Gastrocnemius medialis (tissue), 4 donors: ENCODE results near the gene DYNLL1.

Experiments
- CTCF ChIP-seq, 5 experiments: fragments of 450-650 bp in 3 of 5; fragments of 200-600 bp in 2 of 5; sonication (generic) in 2 of 5; IDR thresholded peaks in 4 of 5; conservative IDR thresholded peaks in 1 of 5; 1 replicate in 4 of 5; 2 replicates in 1 of 5; pipeline ENCODE4 v1.5.1; 2016 to 2019; ENCODE audit warnings: antibody characterized with exemption in 5 of 5, mild to moderate bottlenecking in 3 of 5, moderate library complexity in 3 of 5
- POLR2A ChIP-seq, 2 donors: fragments of 450-650 bp; IDR thresholded peaks; one replicate each; pipeline ENCODE4 v1.6.1; 2017; ENCODE audit warnings: antibody characterized with exemption in 2 of 2, mild to moderate bottlenecking in 2 of 2, moderate library complexity in 2 of 2

- TF ChIP-seq CTCF (IDR thresholded peaks at IDR 0.05 in 4 of 5, conservative IDR thresholded peaks at IDR 0.05 in 1 of 5) (no peak), POLR2A (IDR thresholded peaks at IDR 0.05) (no peak)
Measured at GRCh38 chr12:120542166-120542565, 46.3 kb downstream of the DYNLL1 start.
